GM18951 (cell line): ENCODE data around the gene JCAD.

Experiments used
- POLR2A ChIP-seq: IDR thresholded peaks from 4 replicates; pipeline ENCODE4 v1.6.1; 2011; ENCODE audit warnings: mild to moderate bottlenecking; ENCODE audit not compliant: insufficient read length, insufficient read depth; ENCODE audit errors: extremely low read depth
- in situ Hi-C: fragments of 300-500 bp; cut with MboI; formaldehyde crosslinking; loops from one replicate; pipeline ENCODE4 v1.12.0; 2022; ENCODE audit warnings: low sequenced_read_pairs, mixed read lengths, inconsistent platforms; ENCODE audit not compliant: unreplicated experiment

The JCAD gene

DNA sequence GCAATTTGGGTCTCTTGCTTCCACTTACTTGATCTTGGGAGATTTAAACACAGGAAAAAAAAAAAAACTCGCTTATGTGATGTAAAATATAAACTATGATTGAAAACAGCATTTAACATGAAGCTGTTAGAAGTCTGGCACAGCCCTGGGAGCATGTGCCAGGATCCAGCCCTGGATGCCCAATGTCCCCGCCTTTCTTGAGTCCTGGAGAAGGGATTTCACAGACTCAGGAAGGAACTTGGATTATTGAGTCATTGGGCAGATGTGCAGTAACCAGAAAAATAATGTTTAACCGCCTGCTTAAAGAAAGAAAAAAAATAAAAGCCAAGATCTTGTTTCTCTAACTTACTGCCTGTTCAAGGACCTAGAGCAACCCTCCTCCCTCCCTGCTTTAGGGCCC lies 3.7 kb upstream of the JCAD start:
- in situ Hi-C loops: no loop called here
- no peak for TF ChIP-seq POLR2A

DNA sequence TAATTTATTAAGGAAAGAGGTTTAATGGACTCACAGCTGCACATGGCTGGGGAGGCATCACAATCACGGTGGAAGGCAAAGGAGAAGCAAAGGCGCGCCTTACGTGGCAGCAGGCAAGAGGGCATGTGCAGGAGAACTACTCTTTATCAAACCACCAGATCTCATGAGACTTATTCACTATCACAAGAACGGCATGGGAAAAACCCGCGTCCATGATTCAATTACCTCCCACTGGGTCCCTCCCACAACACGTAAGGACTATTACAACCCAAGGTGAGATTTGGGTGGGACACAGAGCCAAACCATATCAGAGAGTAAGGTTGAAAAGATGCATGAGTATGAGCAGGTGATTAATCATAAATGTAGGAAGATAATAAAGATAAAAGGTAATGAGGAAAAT lies 3.2 kb upstream of the JCAD start:
- no peak for TF ChIP-seq POLR2A
- in situ Hi-C loops: no loop called here

DNA sequence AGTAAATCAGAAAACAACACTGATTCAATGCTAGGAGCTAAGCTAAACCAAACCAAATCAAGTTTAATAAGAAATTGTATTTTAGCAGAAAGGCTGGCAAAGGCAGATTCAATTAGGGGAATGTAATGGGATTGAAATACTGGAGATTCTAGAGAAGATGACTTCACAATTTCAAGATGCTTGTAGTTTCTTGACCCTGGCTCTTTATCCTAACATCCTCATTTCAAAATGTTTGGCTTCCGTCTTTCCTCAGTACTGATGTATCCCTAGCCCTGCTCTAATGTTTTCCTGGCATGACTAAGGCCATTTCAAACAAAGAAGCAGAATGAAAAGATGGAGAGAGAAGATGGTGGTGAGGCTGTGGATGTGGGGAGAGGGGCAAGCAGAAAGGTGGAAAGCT lies 2.7 kb upstream of the JCAD start:
- in situ Hi-C loops: no loop called here
- no peak for TF ChIP-seq POLR2A

DNA sequence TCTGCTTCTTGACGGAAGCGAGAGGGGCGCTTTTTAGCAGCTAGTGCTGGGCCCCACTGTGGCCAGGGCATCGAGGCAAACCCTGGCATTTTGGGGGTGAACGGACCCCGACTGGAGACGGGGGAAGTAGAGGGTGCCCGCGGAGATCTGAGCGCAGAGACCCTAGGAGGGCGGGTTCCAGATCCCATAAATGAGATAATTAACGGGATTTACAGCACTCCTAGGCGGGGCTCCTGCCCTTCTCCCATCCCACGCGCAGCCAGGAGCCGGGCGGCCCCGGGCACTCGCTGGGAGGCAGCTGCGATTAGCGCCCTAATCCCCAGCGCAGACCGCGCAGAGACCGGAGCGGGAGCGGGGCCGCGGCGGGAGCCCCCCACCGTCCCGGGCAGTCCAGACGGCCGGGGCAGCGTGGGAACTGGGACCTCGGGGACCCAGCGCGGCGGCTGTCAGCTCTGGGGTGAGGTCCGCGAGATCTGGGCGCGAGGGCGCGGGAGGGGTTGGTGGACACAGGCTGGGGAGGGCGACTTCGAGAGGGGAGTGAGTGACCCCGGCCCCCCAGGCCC lies 735 bp downstream of the JCAD start:
- no peak for TF ChIP-seq POLR2A
- in situ Hi-C loops: no loop called here

DNA sequence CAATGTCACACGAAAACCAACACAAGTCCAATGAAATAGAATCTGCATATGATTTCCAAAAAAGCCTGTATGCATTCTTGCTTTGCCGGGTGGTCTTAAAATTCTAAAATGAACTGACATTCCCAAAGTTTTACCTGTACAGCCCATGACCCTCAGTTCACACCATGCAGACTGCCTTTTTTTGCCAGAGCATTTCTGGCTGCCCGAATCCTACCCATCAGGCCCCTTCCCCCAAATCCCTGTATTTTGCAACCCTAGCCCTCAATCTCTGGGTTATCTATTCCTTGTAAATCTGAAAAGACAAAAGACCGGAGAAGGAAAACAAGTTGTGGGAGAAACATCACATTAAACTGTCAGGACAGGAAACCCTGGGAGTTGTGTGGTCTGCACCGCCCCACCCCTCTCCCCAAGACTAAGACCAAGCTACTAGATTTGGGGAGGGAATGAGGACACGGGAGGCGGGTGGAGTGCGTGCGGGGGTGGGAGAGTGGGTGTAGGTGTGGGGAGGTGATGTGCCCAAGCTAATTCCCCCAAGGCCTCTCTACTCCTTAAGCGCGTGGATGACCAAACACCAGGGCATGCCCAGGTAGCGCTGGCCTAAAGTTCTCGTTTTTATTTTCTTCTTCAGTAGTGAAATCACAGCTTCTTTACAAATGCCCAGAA lies 1.4 kb downstream of the JCAD start:
- no peak for TF ChIP-seq POLR2A
- in situ Hi-C loops: no loop called here

DNA sequence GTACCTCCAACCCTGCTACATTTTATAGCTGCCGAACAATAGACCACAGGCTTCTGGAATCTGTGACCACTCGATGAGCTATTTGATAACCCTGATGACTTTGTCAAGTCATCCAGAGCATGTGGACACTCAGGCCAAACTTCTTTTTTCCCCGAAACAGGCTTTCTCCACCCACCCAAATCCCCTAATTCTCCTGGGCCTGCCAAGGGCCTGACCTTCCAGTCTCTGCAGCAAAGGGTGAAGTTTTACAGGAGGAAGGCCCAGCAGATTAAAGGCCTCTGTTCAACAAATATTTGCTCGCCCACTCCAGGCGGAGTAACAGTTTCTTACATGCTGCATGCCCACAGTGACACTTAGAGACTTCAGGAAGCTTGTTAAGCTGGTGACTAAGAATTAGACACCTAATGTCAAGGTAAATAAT lies 2.0 kb downstream of the JCAD start:
- in situ Hi-C loops: no loop called here
- TF ChIP-seq POLR2A: no peak

DNA sequence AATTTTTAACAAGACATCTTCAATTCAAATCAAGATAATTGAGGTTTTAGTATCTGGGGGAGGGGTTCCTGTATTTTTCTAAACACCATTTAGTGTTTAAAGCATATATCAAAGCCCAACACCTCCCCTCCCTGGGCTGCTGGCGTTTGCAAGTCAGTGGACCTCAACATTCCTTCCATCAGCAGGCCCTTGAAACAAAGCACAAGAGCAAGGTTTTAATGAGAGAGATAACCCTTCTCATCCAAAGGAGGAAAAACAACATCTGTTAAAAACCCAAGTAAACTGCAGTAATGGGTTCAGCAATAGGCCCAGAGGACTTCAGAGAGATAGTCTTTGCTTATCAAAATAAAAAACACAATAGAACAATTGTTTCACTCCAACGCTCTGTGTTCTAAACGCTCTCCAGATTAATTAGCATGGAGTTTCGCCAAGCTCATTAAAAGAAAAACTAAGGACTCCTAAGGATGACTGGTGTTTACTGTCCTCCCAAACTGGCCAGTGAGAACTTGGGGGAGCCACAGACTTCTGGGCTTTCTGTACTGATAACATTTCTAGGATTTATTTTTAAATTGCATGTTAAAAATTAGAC lies 2.5 kb downstream of the JCAD start:
- in situ Hi-C loops: no loop called here
- TF ChIP-seq POLR2A: no peak

DNA sequence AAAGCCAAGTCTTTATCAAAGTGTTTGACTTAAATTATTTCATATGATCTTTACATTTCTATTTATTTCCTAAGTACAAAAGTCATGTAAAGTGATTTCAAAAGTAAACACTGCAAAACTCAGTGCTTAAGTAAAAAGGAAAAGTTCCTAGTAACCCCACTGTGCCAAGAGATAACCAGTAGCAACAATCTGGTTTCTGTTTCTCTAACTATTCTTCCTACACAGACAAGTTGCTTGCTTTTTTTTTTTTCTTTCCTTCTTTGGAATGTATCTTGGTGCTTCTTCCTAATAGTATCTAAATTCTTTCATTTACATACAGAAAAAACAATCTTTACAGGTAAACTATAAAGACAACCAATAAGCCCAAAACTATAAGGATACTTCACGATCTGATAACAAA lies 3.1 kb downstream of the JCAD start:
- no peak for TF ChIP-seq POLR2A
- in situ Hi-C loops: no loop called here

DNA sequence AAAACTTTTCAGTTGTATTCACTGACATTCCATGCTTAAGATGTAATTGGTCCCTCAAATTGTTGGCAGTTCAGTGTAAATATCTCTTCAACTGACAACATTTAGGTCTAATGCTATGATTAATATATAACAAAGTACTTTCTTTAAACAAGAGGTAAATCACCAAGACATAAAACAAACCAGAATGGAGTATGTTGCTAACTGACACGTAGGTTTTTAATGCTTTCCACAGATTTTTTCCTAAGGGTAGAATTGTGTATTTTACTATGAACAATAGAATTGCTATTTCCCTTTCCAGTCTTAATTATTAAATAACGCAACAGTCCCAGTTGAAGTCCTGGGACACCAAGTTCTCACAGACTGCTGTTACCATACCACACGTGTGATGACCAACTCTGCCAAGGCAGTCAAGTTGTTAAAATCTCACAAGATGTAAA lies 4.1 kb downstream of the JCAD start:
- in situ Hi-C loops: no loop called here
- TF ChIP-seq POLR2A: no peak

DNA sequence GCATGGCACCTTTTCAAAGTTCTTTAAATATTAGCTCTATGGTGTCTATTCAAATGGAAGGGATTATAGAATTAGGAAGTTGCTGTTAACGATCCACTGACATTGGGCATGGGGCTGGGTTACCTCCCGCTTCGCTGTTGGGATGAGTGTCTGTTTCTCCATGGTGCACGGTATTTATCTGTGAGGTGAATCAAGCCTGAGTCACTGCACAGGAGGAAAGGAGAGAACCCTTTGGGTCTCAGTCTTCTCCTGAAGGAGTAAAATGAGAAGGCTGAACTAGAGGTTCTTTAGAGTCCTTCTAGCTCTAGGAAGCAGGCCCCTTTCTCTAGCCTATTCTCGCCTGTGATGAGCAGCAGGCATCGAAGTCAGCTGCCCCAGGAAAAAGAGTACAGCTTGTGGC lies 7.3 kb downstream of the JCAD start:
- TF ChIP-seq POLR2A: no peak
- in situ Hi-C loops: no loop called here

DNA sequence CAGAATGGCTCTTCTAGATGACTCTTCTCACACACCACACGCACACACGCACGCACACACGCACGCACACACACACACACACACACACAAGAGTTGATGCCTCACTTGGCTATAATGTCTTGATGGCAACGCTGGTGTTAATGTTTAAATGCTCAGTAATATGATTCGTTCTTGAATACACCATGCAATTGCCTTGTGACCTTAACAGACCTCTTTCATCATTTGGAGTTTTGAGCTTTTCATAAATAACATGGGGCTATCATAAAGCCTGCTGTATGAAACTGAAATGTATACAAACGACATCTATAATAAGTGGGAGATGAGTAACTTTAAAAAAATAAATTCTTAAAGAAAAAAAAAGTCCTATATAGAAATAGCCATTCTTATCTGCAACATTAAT lies 8.2 kb downstream of the JCAD start:
- in situ Hi-C loops: no loop called here
- TF ChIP-seq POLR2A: no peak

DNA sequence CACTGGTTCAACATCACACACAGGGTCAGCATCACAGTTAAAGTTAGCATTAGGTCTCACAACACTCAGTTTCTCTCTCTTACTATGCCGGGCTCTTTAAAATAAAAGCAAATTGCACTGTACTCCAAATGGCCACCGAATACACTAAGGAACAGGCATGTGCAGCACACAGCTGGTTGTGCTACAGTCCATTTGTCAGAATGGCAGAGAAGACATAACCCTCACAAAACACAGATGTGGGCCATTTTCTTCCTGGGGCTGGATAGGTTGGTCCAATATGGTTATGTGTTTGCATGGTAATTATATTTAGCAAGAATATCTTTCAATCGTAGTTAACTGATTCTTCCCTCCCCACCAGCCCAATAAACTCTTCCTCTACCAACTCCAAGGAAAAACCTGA lies 9.0 kb downstream of the JCAD start:
- in situ Hi-C loops: no loop called here
- no peak for TF ChIP-seq POLR2A

DNA sequence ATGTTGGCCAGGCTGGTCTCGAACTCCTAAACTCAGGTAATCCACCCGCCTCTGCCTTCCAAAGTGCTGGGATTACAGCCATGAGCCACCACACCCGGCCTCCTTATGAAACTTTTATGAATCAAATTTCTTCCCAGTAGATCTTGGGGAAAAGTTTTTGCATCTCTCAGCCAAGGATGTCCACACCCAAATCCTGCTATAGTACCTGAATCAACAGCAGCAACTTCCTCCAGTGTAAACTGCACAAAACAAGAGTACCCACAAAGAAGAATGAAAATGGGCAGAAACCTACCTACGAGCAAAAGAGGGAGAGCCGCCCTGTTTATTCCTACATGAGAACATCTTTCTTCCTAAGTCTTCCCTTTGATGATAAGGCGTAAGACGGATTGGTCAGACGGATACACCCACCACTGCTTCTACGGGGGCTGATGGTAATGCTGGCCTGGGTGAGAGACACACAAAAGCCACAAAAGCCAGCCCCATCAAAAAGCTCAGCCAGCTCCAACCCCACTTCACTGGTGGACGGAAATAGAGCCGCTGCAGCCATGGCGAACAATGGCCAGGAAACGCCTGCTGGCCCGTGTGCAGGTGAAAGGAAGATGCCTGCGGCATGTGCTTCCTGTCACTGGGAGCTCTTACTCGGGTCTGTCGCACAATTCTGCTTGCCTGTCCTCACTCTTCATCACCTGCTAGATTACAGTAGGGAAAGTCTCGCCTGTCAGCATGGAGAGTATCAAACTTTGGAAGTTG lies 10.4 kb downstream of the JCAD start:
- in situ Hi-C loops: no loop called here
- TF ChIP-seq POLR2A: no peak
